HFFc6 (cell line): Measurements from ENCODE around the gene RAPSN. TPM values are rescaled to one million over a fixed set of nuclear protein-coding genes. Genes with fewer than 3 reads are reported as not detected.

Experiments
- DNase-seq: peaks from one replicate; pipeline ENCODE4 v3.0.0-alpha.2; 2018
- H3K27ac Mint-ChIP-seq: 2 replicates; pipeline ENCODE4 v1.8.0; 2020; ENCODE audit warnings: mild to moderate bottlenecking, mixed read lengths
- H3K27me3 Mint-ChIP-seq: 2 replicates; pipeline ENCODE4 v1.8.0; 2021; ENCODE audit warnings: mild to moderate bottlenecking, moderate library complexity, mixed read lengths; ENCODE audit not compliant: insufficient read depth
- H3K36me3 Mint-ChIP-seq: 2 replicates; pipeline ENCODE4 v1.8.0; 2021; ENCODE audit warnings: low read depth, mixed read lengths
- H3K4me1 Mint-ChIP-seq: 2 replicates; pipeline ENCODE4 v1.8.0; 2020; ENCODE audit warnings: low read depth, mixed read lengths
- H3K4me3 Mint-ChIP-seq: 2 replicates; pipeline ENCODE4 v1.8.0; 2020; ENCODE audit warnings: mild to moderate bottlenecking, moderate library complexity, mixed read lengths
- H3K9me3 Mint-ChIP-seq: 2 replicates; pipeline ENCODE4 v1.8.0; 2020; ENCODE audit warnings: mild to moderate bottlenecking, mixed read lengths
- CTCF ChIP-seq: fragments of 200-600 bp; sonication (generic); IDR thresholded peaks from 2 replicates; pipeline ENCODE4 v1.5.0; 2021; ENCODE audit warnings: antibody characterized with exemption, mild to moderate bottlenecking
- total RNA-seq, 6 experiments: library from RNA; stranded (reverse); fragmentation: NEBNext Ultra II Directional; extraction: Animal tissue kit (Norgen Biotek cat#: 25700); gene quantifications; 2 replicates in 1 of 6; 3 replicates in 5 of 6; pipeline ENCODE4 v1.2.3, GENCODE V29; 2021

The RAPSN gene
- total RNA-seq, 6 experiments from 2014 or later: 0.22 TPM; not detected in 5

GRCh38 chr11:47440054-47440476 is 8.9 kb downstream of the RAPSN start:
- H3K27me3 Mint-ChIP-seq: peaks cover 2% of the 10 kb centered on the region
- H3K9me3 Mint-ChIP-seq: no peaks in the 10 kb centered on the region
- no peaks in the 10 kb centered on the region for H3K36me3 Mint-ChIP-seq
- no peak overlapping the region for H3K4me3 Mint-ChIP-seq
- TF ChIP-seq CTCF: no peak
- DNase-seq: no peak
- no peak overlapping the region for H3K27ac Mint-ChIP-seq
- no peaks in the 10 kb centered on the region for H3K4me1 Mint-ChIP-seq

- H3K27me3 Mint-ChIP-seq: peaks cover 2% of the 10 kb centered on the region
- TF ChIP-seq CTCF: no peak
- H3K9me3 Mint-ChIP-seq: no peaks in the 10 kb centered on the region
- H3K36me3 Mint-ChIP-seq: no peaks in the 10 kb centered on the region
- no peak overlapping the region for H3K27ac Mint-ChIP-seq
- no peak for DNase-seq
- H3K4me1 Mint-ChIP-seq: peaks cover 9% of the 10 kb centered on the region
- no peak overlapping the region for H3K4me3 Mint-ChIP-seq
These were observed 10.2 kb downstream of the RAPSN start for GRCh38 chr11:47438721-47439120.

GRCh38 chr11:47437746-47438418 is 11.1 kb downstream of the RAPSN start:
- Mint-ChIP-seq H3K27me3 (peaks cover 2% of the 10 kb centered on the region), H3K27ac (no peak overlapping the region), H3K4me1 (peaks cover 15% of the 10 kb centered on the region), H3K9me3 (no peaks in the 10 kb centered on the region), H3K36me3 (no peaks in the 10 kb centered on the region), H3K4me3 (no peak overlapping the region)
- no peak for DNase-seq
- TF ChIP-seq CTCF: no peak

GRCh38 chr11:47437218-47437745 is 11.7 kb downstream of the RAPSN start:
- Mint-ChIP-seq H3K4me3 (no peak overlapping the region), H3K27me3 (peaks cover 2% of the 10 kb centered on the region), H3K4me1 (peaks cover 16% of the 10 kb centered on the region), H3K9me3 (no peaks in the 10 kb centered on the region), H3K36me3 (no peaks in the 10 kb centered on the region), H3K27ac (no peak overlapping the region)
- no peak for DNase-seq
- no peak for TF ChIP-seq CTCF

GRCh38 chr11:47436726-47437125 is 12.2 kb downstream of the RAPSN start:
- Mint-ChIP-seq H3K36me3 (no peaks in the 10 kb centered on the region), H3K27ac (no peak overlapping the region), H3K27me3 (peaks cover 2% of the 10 kb centered on the region), H3K4me1 (peaks cover 16% of the 10 kb centered on the region), H3K4me3 (no peak overlapping the region), H3K9me3 (no peaks in the 10 kb centered on the region)
- DNase-seq: no peak
- TF ChIP-seq CTCF: no peak
